HEK293 (cell line): ENCODE data around the gene SDE2.

Experiments used
- AEBP2 ChIP-seq: fragments of 450-650 bp; formaldehyde crosslinking; IDR thresholded peaks from 2 replicates; pipeline ENCODE4 v1.5.1; 2016; ENCODE audit warnings: missing biosample characterization, missing genetic modification characterization, borderline replicate concordance
- HIC1 ChIP-seq: fragments of 450-650 bp; formaldehyde crosslinking; IDR thresholded peaks from 2 replicates; pipeline ENCODE4 v1.5.1; 2016; ENCODE audit warnings: missing biosample characterization, missing genetic modification characterization
- IKZF3 ChIP-seq: fragments of 450-650 bp; IDR thresholded peaks from 2 replicates; pipeline ENCODE4 v1.5.0; 2018; ENCODE audit warnings: missing biosample characterization, mild to moderate bottlenecking, missing genetic modification characterization, moderate library complexity
- INSM2 ChIP-seq: fragments of 450-650 bp; formaldehyde crosslinking; IDR thresholded peaks from 2 replicates; pipeline ENCODE4 v1.5.1; 2016; ENCODE audit warnings: missing biosample characterization, missing genetic modification characterization
- KLF8 ChIP-seq: fragments of 450-650 bp; formaldehyde crosslinking; IDR thresholded peaks from 2 replicates; pipeline ENCODE4 v1.5.1; 2016; ENCODE audit warnings: missing biosample characterization, missing genetic modification characterization
- OVOL3 ChIP-seq: fragments of 450-650 bp; formaldehyde crosslinking; IDR thresholded peaks from 2 replicates; pipeline ENCODE4 v1.5.1; 2016; ENCODE audit warnings: missing biosample characterization, missing genetic modification characterization
- PRDM1 ChIP-seq: fragments of 450-650 bp; formaldehyde crosslinking; IDR thresholded peaks from 2 replicates; pipeline ENCODE4; 2016; ENCODE audit warnings: missing biosample characterization, missing genetic modification characterization
- PRDM10 ChIP-seq: fragments of 450-650 bp; formaldehyde crosslinking; IDR thresholded peaks from 2 replicates; pipeline ENCODE4 v1.5.1; 2016; ENCODE audit warnings: missing biosample characterization, missing genetic modification characterization
- SP7 ChIP-seq: fragments of 450-650 bp; formaldehyde crosslinking; IDR thresholded peaks from 2 replicates; pipeline ENCODE4 v1.5.1; 2016; ENCODE audit warnings: missing biosample characterization, missing genetic modification characterization
- ZBTB1 ChIP-seq: fragments of 450-650 bp; formaldehyde crosslinking; IDR thresholded peaks from 2 replicates; pipeline ENCODE4 v1.5.1; 2016; ENCODE audit warnings: missing biosample characterization, missing genetic modification characterization
- ZBTB48 ChIP-seq: fragments of 450-650 bp; formaldehyde crosslinking; IDR thresholded peaks from 2 replicates; pipeline ENCODE4 v1.5.1; 2016; ENCODE audit warnings: missing biosample characterization, missing genetic modification characterization
- ZFP37 ChIP-seq: fragments of 450-650 bp; formaldehyde crosslinking; IDR thresholded peaks from 2 replicates; pipeline ENCODE4 v1.5.1; 2016; ENCODE audit warnings: missing biosample characterization, missing genetic modification characterization
- ZNF112 ChIP-seq: fragments of 450-650 bp; formaldehyde crosslinking; IDR thresholded peaks from 2 replicates; pipeline ENCODE4 v1.5.0; 2017; ENCODE audit warnings: missing biosample characterization, missing genetic modification characterization
- ZNF132 ChIP-seq: fragments of 450-650 bp; formaldehyde crosslinking; IDR thresholded peaks from 2 replicates; pipeline ENCODE4 v1.5.1; 2017; ENCODE audit warnings: missing biosample characterization, missing genetic modification characterization, borderline replicate concordance
- ZNF16 ChIP-seq: fragments of 450-650 bp; formaldehyde crosslinking; IDR thresholded peaks from 2 replicates; pipeline ENCODE4 v1.5.1; 2016; ENCODE audit warnings: low read depth, missing biosample characterization, missing genetic modification characterization
- ZNF174 ChIP-seq: fragments of 450-650 bp; formaldehyde crosslinking; IDR thresholded peaks from 2 replicates; pipeline ENCODE4 v1.5.0; 2017; ENCODE audit warnings: missing biosample characterization, mild to moderate bottlenecking, missing genetic modification characterization
- ZNF366 ChIP-seq: fragments of 450-650 bp; formaldehyde crosslinking; conservative IDR thresholded peaks from 2 replicates; pipeline ENCODE4 v1.5.1; 2016; ENCODE audit warnings: missing biosample characterization, missing genetic modification characterization
- ZNF398 ChIP-seq: fragments of 450-650 bp; formaldehyde crosslinking; IDR thresholded peaks from 2 replicates; pipeline ENCODE4 v1.5.1; 2017; ENCODE audit warnings: missing biosample characterization, missing genetic modification characterization
- ZNF48 ChIP-seq: fragments of 450-650 bp; formaldehyde crosslinking; IDR thresholded peaks from 2 replicates; pipeline ENCODE4 v1.5.1; 2016; ENCODE audit warnings: missing biosample characterization, missing genetic modification characterization
- ZNF501 ChIP-seq: fragments of 450-650 bp; formaldehyde crosslinking; IDR thresholded peaks from 2 replicates; pipeline ENCODE4 v1.5.1; 2016; ENCODE audit warnings: missing biosample characterization, missing genetic modification characterization
- ZNF530 ChIP-seq: fragments of 450-650 bp; formaldehyde crosslinking; IDR thresholded peaks from 2 replicates; pipeline ENCODE4 v1.5.1; 2016; ENCODE audit warnings: low read depth, missing biosample characterization, missing genetic modification characterization
- ZNF548 ChIP-seq: fragments of 450-650 bp; formaldehyde crosslinking; IDR thresholded peaks from 2 replicates; pipeline ENCODE4 v1.5.1; 2016; ENCODE audit warnings: missing biosample characterization, missing genetic modification characterization
- ZNF558 ChIP-seq: fragments of 450-650 bp; formaldehyde crosslinking; IDR thresholded peaks from 2 replicates; pipeline ENCODE4 v1.5.1; 2016; ENCODE audit warnings: missing biosample characterization, missing genetic modification characterization
- ZNF600 ChIP-seq: fragments of 450-650 bp; formaldehyde crosslinking; IDR thresholded peaks from 2 replicates; pipeline ENCODE4 v1.5.1; 2016; ENCODE audit warnings: missing biosample characterization, missing genetic modification characterization
- ZNF610 ChIP-seq: fragments of 450-650 bp; formaldehyde crosslinking; IDR thresholded peaks from 2 replicates; pipeline ENCODE4 v1.5.1; 2016; ENCODE audit warnings: missing biosample characterization, missing genetic modification characterization, borderline replicate concordance
- ZNF624 ChIP-seq: fragments of 450-650 bp; formaldehyde crosslinking; IDR thresholded peaks from 2 replicates; pipeline ENCODE4 v1.5.1; 2017; ENCODE audit warnings: missing biosample characterization, missing genetic modification characterization
- ZNF660 ChIP-seq: fragments of 450-650 bp; IDR thresholded peaks from 2 replicates; pipeline ENCODE4 v1.5.1; 2018; ENCODE audit warnings: missing biosample characterization, mild to moderate bottlenecking, missing genetic modification characterization
- ZSCAN5A ChIP-seq: fragments of 450-650 bp; formaldehyde crosslinking; IDR thresholded peaks from 2 replicates; pipeline ENCODE4 v1.5.1; 2016; ENCODE audit warnings: missing biosample characterization, missing genetic modification characterization

The SDE2 gene

GRCh38 chr1:226001963-226002666 lies 3.0 kb upstream of the SDE2 start (continued):
- TF ChIP-seq ZNF660 (tag by site-specific recombination) (no peak), PRDM1 (tag by site-specific recombination) (peak; percentile 21; the same call in 1 of the 2 replicates), ZNF624 (no peak), ZNF112 (tag by site-specific recombination) (no peak), ZNF501 (tag by site-specific recombination) (peak; percentile 41; the same call in 1 of the 2 replicates), ZNF558 (tag by site-specific recombination) (no peak; the same call in 1 of the 2 replicates), ZBTB48 (tag by site-specific recombination) (no peak), OVOL3 (no peak; the same call in 1 of the 2 replicates), ZNF548 (tag by site-specific recombination) (no peak), ZNF600 (tag by site-specific recombination) (peak; percentile 96), ZFP37 (tag by site-specific recombination) (peak; percentile 75), ZNF132 (no peak), AEBP2 (no peak), KLF8 (tag by site-specific recombination) (peak; percentile 35), INSM2 (tag by site-specific recombination) (peak; percentile 71), ZNF16 (no peak), ZBTB1 (tag by site-specific recombination) (no peak), HIC1 (no peak), ZNF366 (tag by site-specific recombination) (peak; percentile 81), ZNF398 (tag by site-specific recombination) (peak; percentile 47; the same call in 1 of the 2 replicates), IKZF3 (peak; percentile 92), ZSCAN5A (tag by site-specific recombination) (no peak), PRDM10 (tag by site-specific recombination) (peak; percentile 94), ZNF48 (tag by site-specific recombination) (no peak), ZNF610 (tag by site-specific recombination) (no peak; the same call in 1 of the 2 replicates), SP7 (tag by site-specific recombination) (peak; percentile 65; the same call in 1 of the 2 replicates), ZNF530 (tag by site-specific recombination) (no peak), ZNF174 (no peak)
